ENCODE results near the gene ZNF862. TPM values are rescaled to one million over a fixed set of nuclear protein-coding genes. Genes with fewer than 3 reads are reported as not detected.

ZNF862 gene
- total RNA-seq, 2 experiments from 2014 or later: 7.9 to 9.1 TPM

GRCh38 chr7:149884016-149884415 lies 45.8 kb downstream of the ZNF862 start:
- no peaks in the 10 kb centered on the region for H3K9me2 ChIP-seq (ENCODE audit: insufficient read depth, low read length)
- no peak for DNase-seq (ENCODE audit: low spot score)
- H3K79me2 ChIP-seq (ENCODE audit: insufficient read depth, low read depth, low read length): no peaks in the 10 kb centered on the region
- BruUV-seq (replicated peaks): no TSS peak
- POLR2A ChIA-PET: no interaction called here
- TF ChIP-seq CTCF (conservative IDR thresholded peaks at IDR 0.05; ENCODE audit: low read length) (no peak), EZH2phosphoT487 (IDR thresholded peaks at IDR 0.05; ENCODE audit: borderline replicate concordance, low read depth, low read length) (no peak)
- no peaks in the 10 kb centered on the region for H4K20me1 ChIP-seq (ENCODE audit: insufficient read depth, low read length)
- no peaks in the 10 kb centered on the region for H3K36me3 ChIP-seq (ENCODE audit: insufficient read depth, low read length)
- no peak overlapping the region for H3K4me3 ChIP-seq (ENCODE audit: low read depth, low read length, poor library complexity, severe bottlenecking)
- no peak overlapping the region for H2AFZ ChIP-seq (ENCODE audit: low read length)
- CTCF ChIA-PET (ENCODE audit: unreplicated experiment): interaction anchor here (0.9 kb wide), 1 partner anchor 9 kb away, joined by 3 read pairs; no protein-coding TSS in a partner anchor
- no peaks in the 10 kb centered on the region for H3K4me1 ChIP-seq (ENCODE audit: insufficient read depth, low read length, poor library complexity, severe bottlenecking)
- H3K27ac ChIP-seq (ENCODE audit: low read depth, low read length, poor library complexity, severe bottlenecking): no peak overlapping the region
- no peaks in the 10 kb centered on the region for H3K9me3 ChIP-seq (ENCODE audit: low read length)
- intact Hi-C loops (cut with micrococcal nuclease; ENCODE audit: unreplicated experiment): no loop called here
- no peak overlapping the region for H3K4me2 ChIP-seq (ENCODE audit: low read length)

GRCh38 chr7:149884541-149884940 lies 46.4 kb downstream of the ZNF862 start:
- Histone ChIP-seq H3K36me3 (ENCODE audit: insufficient read depth, low read length) (no peaks in the 10 kb centered on the region), H4K20me1 (ENCODE audit: insufficient read depth, low read length) (no peaks in the 10 kb centered on the region), H3K4me3 (ENCODE audit: low read depth, low read length, poor library complexity, severe bottlenecking) (no peak overlapping the region), H3K4me1 (ENCODE audit: insufficient read depth, low read length, poor library complexity, severe bottlenecking) (no peaks in the 10 kb centered on the region), H3K4me2 (ENCODE audit: low read length) (no peak overlapping the region), H3K9me2 (ENCODE audit: insufficient read depth, low read length) (no peaks in the 10 kb centered on the region), H3K79me2 (ENCODE audit: insufficient read depth, low read depth, low read length) (no peaks in the 10 kb centered on the region), H3K9me3 (ENCODE audit: low read length) (no peaks in the 10 kb centered on the region), H2AFZ (ENCODE audit: low read length) (no peak overlapping the region), H3K27ac (ENCODE audit: low read depth, low read length, poor library complexity, severe bottlenecking) (no peak overlapping the region)
- intact Hi-C loops (cut with micrococcal nuclease; ENCODE audit: unreplicated experiment): no loop called here
- ChIA-PET POLR2A (no interaction called here), CTCF (ENCODE audit: unreplicated experiment) (no interaction called here)
- BruUV-seq (replicated peaks): no TSS peak
- TF ChIP-seq EZH2phosphoT487 (IDR thresholded peaks at IDR 0.05; ENCODE audit: borderline replicate concordance, low read depth, low read length): no peak
- TF ChIP-seq CTCF (conservative IDR thresholded peaks at IDR 0.05; ENCODE audit: low read length): no peak
- DNase-seq (ENCODE audit: low spot score): no peak

GRCh38 chr7:149885191-149886017 lies 47.2 kb downstream of the ZNF862 start:
- Histone ChIP-seq H3K79me2 (ENCODE audit: insufficient read depth, low read depth, low read length) (no peaks in the 10 kb centered on the region), H3K4me2 (ENCODE audit: low read length) (no peak overlapping the region), H3K4me1 (ENCODE audit: insufficient read depth, low read length, poor library complexity, severe bottlenecking) (no peaks in the 10 kb centered on the region), H3K9me2 (ENCODE audit: insufficient read depth, low read length) (no peaks in the 10 kb centered on the region), H3K9me3 (ENCODE audit: low read length) (no peaks in the 10 kb centered on the region), H3K36me3 (ENCODE audit: insufficient read depth, low read length) (no peaks in the 10 kb centered on the region), H2AFZ (ENCODE audit: low read length) (no peak overlapping the region), H3K4me3 (ENCODE audit: low read depth, low read length, poor library complexity, severe bottlenecking) (no peak overlapping the region), H3K27ac (ENCODE audit: low read depth, low read length, poor library complexity, severe bottlenecking) (no peak overlapping the region), H4K20me1 (ENCODE audit: insufficient read depth, low read length) (no peaks in the 10 kb centered on the region)
- intact Hi-C loops (cut with micrococcal nuclease; ENCODE audit: unreplicated experiment): no loop called here
- TF ChIP-seq EZH2phosphoT487 (IDR thresholded peaks at IDR 0.05; ENCODE audit: borderline replicate concordance, low read depth, low read length) (no peak), CTCF (conservative IDR thresholded peaks at IDR 0.05; ENCODE audit: low read length) (no peak)
- ChIA-PET POLR2A (no interaction called here), CTCF (ENCODE audit: unreplicated experiment) (no interaction called here)
- DNase-seq (ENCODE audit: low spot score): no peak
- no TSS peak for BruUV-seq (replicated peaks)
